ENCODE results near the gene MEGF6.

- TF ChIP-seq CTCF (IDR thresholded peaks at IDR 0.05), result no peak
- TF ChIP-seq POLR2A (IDR thresholded peaks at IDR 0.05), result no peak
- TF ChIP-seq POLR2AphosphoS5 (IDR thresholded peaks at IDR 0.05), result no peak
Observed at GRCh38 chr1:3593334-3593733, 18.0 kb downstream of the MEGF6 start.
